Prostate gland (tissue), 2 donors: ENCODE measurements around the gene LY6G6C. TPM values are rescaled to one million over a fixed set of nuclear protein-coding genes. Genes with fewer than 3 reads are reported as not detected.
A peak's percentile ranks its signal among the peaks of the same experiment; 100 is the strongest.

Experiments used
- DNase-seq: peaks from one replicate; pipeline ENCODE4 v3.0.0-alpha.2; 2019; ENCODE audit warnings: low spot score
- H3K27ac ChIP-seq, 2 donors: fragments of 200-600 bp; sonication (generic); 2 replicates each; pipeline ENCODE4 v1.5.1; 2017 to 2019
- H3K27me3 ChIP-seq: fragments of 200-600 bp; sonication (generic); replicated peaks from 2 replicates; pipeline ENCODE4 v1.5.1; 2019; ENCODE audit not compliant: insufficient read depth
- H3K36me3 ChIP-seq, 2 donors: fragments of 200-600 bp; sonication (generic); 1 replicate in 1 of 2; 2 replicates in 1 of 2; pipeline versions ENCODE4 v1.5.1 to v1.8.1; 2017 to 2019
- H3K4me1 ChIP-seq: fragments of 200-600 bp; sonication (generic); replicated peaks from 2 replicates; pipeline ENCODE4 v1.5.1; 2019
- H3K4me3 ChIP-seq, 2 donors: fragments of 200-600 bp; sonication (generic); 2 replicates each; pipeline ENCODE4 v1.5.1; 2017 to 2019
- H3K9me3 ChIP-seq: fragments of 200-600 bp; sonication (generic); 2 replicates; pipeline ENCODE4 v1.5.1; 2017
- POLR2A ChIP-seq: fragments of 450-650 bp; IDR thresholded peaks from one replicate; pipeline ENCODE4 v1.6.1; 2016; ENCODE audit warnings: antibody characterized with exemption, mild to moderate bottlenecking
- POLR2AphosphoS5 ChIP-seq: sonication (generic); formaldehyde crosslinking; IDR thresholded peaks from one replicate; pipeline ENCODE4 v1.6.1; 2017; ENCODE audit warnings: antibody characterized with exemption
- WGBS: methylation state at CpG from one replicate; pipeline ENCODE4 v1.1.5; 2018; 5-methylcytosine and 5-hydroxymethylcytosine counted together
- intact Hi-C: fragments of 100-400 bp; cut with DNase I; formaldehyde crosslinking; loops from one replicate; pipeline ENCODE4 v1.14.2; 2022
- total RNA-seq, 2 donors: library from RNA; depleted of rRNA; stranded (reverse); fragments of >200 nt; gene quantifications; one replicate each; pipeline ENCODE4 v1.1.0, GENCODE V29; 2016
- TF ChIP-seq, protein P1 (sequence below), 4 experiments: fragments of 200-600 bp in 2 of 4; fragments of 450-650 bp in 2 of 4; sonication (generic) in 2 of 4; IDR thresholded peaks; 1 replicate in 3 of 4; 2 replicates in 1 of 4; pipeline ENCODE4 v1.5.1; 2016 to 2019; ENCODE audit warnings: antibody characterized with exemption in 4 of 4, mild to moderate bottlenecking in 2 of 4, moderate library complexity in 2 of 4

LY6G6C gene
- total RNA-seq, 2 donors from 2014 or later: not detected

DNA sequence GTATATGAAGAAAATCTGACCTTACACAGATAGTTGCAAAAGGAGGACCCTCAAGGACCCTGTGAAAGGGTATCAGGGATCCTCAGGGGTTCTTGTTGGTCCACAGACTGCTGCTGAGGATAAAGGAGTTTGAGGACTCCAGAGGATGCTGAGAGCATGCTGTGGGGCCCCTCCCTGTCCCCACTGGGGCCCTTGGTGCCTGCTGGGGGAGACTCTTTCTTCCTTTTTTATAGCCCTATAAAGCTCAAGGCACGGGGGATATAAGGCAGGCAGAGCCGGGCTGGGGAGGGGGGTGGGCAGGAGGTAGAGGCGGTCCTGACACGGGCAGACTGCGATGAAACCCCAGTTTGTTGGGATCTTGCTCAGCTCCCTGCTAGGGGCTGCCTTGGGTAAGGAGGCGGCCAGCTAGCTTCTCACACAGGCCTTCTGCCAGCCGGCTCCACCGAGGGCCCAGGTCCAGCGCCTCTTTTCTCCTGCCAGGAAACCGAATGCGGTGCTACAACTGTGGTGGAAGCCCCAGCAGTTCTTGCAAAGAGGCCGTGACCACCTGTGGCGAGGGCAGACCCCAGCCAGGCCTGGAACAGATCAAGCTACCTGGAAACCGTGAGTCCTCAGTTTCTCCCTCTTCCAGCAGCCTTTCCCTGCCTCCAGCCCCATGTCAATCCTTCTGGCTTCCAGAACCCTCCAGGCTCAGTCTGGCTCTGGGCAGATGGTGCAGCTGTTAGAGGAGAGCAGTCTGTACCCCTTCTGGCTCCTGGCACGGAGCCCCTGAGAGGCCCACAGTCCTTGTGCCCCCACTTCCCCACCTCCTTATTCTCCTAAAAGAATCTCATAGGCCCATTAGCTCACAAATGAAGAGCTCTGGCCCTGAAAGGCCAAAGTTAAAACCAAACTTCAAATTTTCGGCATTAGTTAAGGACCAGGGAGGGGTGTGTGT is 6.3 kb downstream of the LY6G6C start, which contains the start of gene LY6G6D:
Gene LY6G6D, plus strand, starts transcription at position 327 of the 937 bp plus-strand sequence. Its CDS starts 8 bp downstream, at position 335.
- no peak for DNase-seq
- Histone ChIP-seq H3K4me1 (peaks cover 19% of the 10 kb centered on the region), H3K9me3 (no peaks in the 10 kb centered on the region), H3K27me3 (no peaks in the 10 kb centered on the region), H3K4me3 (no peak within 1 kb of the TSS), H3K27ac (peak within 1 kb of the TSS; percentile 57 to 62), H3K36me3 (no peaks in the 10 kb centered on the region)
- no peak for TF ChIP-seq POLR2AphosphoS5
- TF ChIP-seq POLR2A: no peak
- TF ChIP-seq, protein P1, sequence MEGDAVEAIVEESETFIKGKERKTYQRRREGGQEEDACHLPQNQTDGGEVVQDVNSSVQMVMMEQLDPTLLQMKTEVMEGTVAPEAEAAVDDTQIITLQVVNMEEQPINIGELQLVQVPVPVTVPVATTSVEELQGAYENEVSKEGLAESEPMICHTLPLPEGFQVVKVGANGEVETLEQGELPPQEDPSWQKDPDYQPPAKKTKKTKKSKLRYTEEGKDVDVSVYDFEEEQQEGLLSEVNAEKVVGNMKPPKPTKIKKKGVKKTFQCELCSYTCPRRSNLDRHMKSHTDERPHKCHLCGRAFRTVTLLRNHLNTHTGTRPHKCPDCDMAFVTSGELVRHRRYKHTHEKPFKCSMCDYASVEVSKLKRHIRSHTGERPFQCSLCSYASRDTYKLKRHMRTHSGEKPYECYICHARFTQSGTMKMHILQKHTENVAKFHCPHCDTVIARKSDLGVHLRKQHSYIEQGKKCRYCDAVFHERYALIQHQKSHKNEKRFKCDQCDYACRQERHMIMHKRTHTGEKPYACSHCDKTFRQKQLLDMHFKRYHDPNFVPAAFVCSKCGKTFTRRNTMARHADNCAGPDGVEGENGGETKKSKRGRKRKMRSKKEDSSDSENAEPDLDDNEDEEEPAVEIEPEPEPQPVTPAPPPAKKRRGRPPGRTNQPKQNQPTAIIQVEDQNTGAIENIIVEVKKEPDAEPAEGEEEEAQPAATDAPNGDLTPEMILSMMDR (IDR thresholded peaks at IDR 0.05): no peak
- intact Hi-C loops: no loop called here
- WGBS: 39% methylated on average over 16 of the region's 16 CpGs

DNA sequence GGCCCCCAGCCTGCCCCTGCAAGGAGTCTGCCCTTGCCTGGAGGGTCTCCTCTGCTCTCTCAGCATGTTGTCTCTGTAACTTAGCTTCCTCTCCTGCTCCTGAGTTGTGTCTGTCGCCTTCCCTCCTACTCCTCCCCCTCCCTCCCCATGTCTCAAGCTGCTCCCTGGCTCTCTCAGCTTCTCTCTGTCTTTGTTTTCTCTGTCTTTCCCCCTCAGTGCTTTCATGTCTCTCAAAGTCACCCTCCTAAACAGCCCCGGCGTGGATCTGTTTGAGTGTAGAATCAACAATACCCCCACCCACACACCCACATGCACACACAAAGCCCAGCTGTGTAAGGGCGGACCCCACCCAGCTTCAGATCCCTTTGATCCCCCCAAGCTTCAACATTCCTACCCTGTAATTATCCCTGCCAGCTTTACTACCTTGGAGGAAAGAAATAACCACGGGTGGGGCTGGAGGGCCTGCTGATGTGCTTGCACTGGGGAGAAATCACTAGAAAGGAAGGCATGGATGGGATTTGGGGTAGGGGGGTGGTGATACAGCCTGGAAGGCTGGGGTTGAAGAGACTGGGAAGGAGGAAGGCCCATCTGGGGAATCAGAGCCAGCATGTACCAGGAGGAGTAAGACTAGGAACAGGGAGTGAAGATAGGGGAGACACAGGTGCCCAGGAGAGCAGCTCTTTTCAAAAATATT is 7.4 kb downstream of the LY6G6C start:
- H3K4me1 ChIP-seq: peaks cover 19% of the 10 kb centered on the region
- no peaks in the 10 kb centered on the region for H3K36me3 ChIP-seq
- no peak overlapping the region for H3K27ac ChIP-seq
- no peak overlapping the region for H3K4me3 ChIP-seq
- H3K27me3 ChIP-seq: no peaks in the 10 kb centered on the region
- intact Hi-C loops: no loop called here
- H3K9me3 ChIP-seq: no peaks in the 10 kb centered on the region
- WGBS: 39% methylated on average over 5 of the region's 5 CpGs
- no peak for DNase-seq
- no peak for TF ChIP-seq POLR2AphosphoS5
- TF ChIP-seq, protein P1 (IDR thresholded peaks at IDR 0.05): no peak
- TF ChIP-seq POLR2A: no peak

DNA sequence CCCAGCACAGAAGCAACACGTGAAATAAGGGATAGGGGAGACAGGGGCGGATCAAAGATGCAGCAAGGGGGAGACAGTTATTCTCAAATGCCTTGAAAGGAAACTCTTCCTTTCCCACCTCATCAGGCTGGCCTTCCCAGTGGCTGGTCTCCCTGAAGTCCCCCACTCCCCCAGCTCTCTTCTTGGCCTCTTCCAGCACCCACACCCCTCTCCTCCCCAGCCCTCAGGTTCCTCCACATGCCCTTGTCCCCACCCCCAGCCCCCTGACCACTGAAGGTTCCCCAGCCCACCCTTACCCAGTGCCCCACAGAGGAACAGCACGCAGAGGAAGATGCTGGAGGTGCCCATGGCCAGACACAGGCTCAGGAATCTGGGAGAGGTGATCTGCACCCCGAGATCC is 8.1 kb downstream of the LY6G6C start:
- TF ChIP-seq, protein P1 (IDR thresholded peaks at IDR 0.05): no peak
- TF ChIP-seq POLR2AphosphoS5 (no peak), POLR2A (no peak)
- DNase-seq: no peak
- Histone ChIP-seq H3K27ac (no peak overlapping the region), H3K9me3 (no peaks in the 10 kb centered on the region), H3K27me3 (no peaks in the 10 kb centered on the region), H3K36me3 (no peaks in the 10 kb centered on the region), H3K4me3 (no peak overlapping the region), H3K4me1 (peaks cover 19% of the 10 kb centered on the region)
- intact Hi-C loops: no loop called here
- WGBS: 66% methylated on average over 4 of the region's 4 CpGs

DNA sequence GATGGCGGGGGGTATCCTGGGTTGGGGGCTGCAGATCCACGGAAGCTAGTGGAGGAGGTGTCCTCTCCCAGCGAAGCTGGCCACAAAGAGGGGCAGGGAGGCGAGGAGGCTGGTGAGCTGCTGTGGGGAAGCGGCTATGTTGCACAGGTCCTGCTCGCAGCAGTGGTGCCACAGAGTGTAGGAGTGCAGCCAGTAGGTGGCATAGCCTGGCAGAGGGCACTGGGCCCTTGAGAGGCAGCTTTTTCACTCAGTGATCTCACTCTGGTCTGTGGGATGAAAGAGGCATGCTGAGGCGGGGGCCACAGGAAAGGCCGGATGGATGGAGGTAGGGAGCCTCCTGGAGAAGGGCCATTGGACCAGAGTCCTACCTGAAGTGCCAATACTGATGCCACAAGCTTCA is 9.2 kb downstream of the LY6G6C start:
- intact Hi-C loops: no loop called here
- TF ChIP-seq, protein P1 (IDR thresholded peaks at IDR 0.05): peak in 2 of 4 experiments; percentile 26 to 31
- TF ChIP-seq POLR2AphosphoS5: no peak
- WGBS: 80% methylated on average over 8 of the region's 8 CpGs
- Histone ChIP-seq H3K9me3 (no peaks in the 10 kb centered on the region), H3K36me3 (no peaks in the 10 kb centered on the region), H3K4me3 (no peak overlapping the region), H3K27me3 (no peaks in the 10 kb centered on the region), H3K4me1 (peaks cover 12% of the 10 kb centered on the region), H3K27ac (no peak overlapping the region)
- DNase-seq: no peak
